Endothelial cell of umbilical vein (primary cell): ENCODE measurements around the gene DENND6A. TPM values are rescaled to one million over a fixed set of nuclear protein-coding genes. Genes with fewer than 3 reads are reported as not detected.

Experiments used
- BruUV-seq: library from RNA; stranded (reverse); fragments of 400-500 nt; replicated peaks from 2 replicates; lab custom pipeline; 2021; lab: Mats Ljungman, UMichigan
- CTCF ChIA-PET: fragments of 300-600, 350-600 bp; sonication (Branson Sonifier 250); formaldehyde crosslinking; loops from one replicate; lab custom pipeline; 2021; ENCODE audit warnings: antibody characterized with exemption, inconsistent platforms; lab: Charles Lee
- POLR2A ChIA-PET: fragments of 300-600, 350-600 bp; sonication (Branson Sonifier 250); formaldehyde crosslinking; loops from one replicate; lab custom pipeline; 2021; ENCODE audit warnings: antibody characterized with exemption, inconsistent platforms; lab: Charles Lee
- DNase-seq: peaks from one replicate; pipeline ENCODE4 v3.0.0-alpha.2; 2011; ENCODE audit warnings: low read depth, low spot score
- FAIRE-seq: peaks from 2 replicates; lab custom pipeline; 2011; peaks lifted over from hg19 to GRCh38; lab: Jason Lieb, UNC
- H2AFZ ChIP-seq: 2 replicates; pipeline ENCODE4 v1.6.0; 2012; ENCODE audit warnings: low read depth, low read length, control low read depth, inconsistent platforms
- H3K27ac ChIP-seq: 2 replicates; pipeline ENCODE4 v1.5.1; 2011; ENCODE audit warnings: low read depth, mild to moderate bottlenecking, control low read depth, low read length, moderate library complexity; ENCODE audit not compliant: insufficient read depth
- H3K27me3 ChIP-seq, 2 experiments: 2 replicates each; pipeline versions ENCODE4 v1.6.0 to v1.6.1; 2011; ENCODE audit warnings: low read length in 2 of 2, mixed read lengths in 1 of 2; ENCODE audit not compliant: control insufficient read depth in 2 of 2, insufficient read depth in 2 of 2
- H3K36me3 ChIP-seq, 2 experiments: 2 replicates in 1 of 2; 3 replicates in 1 of 2; pipeline ENCODE4 v1.5.1; 2011; ENCODE audit warnings: low read length in 2 of 2, mild to moderate bottlenecking in 1 of 2, moderate library complexity in 1 of 2; ENCODE audit not compliant: control insufficient read depth in 2 of 2, insufficient read depth in 2 of 2; ENCODE audit errors: extremely low read depth in 1 of 2
- H3K4me1 ChIP-seq: 3 replicates; pipeline ENCODE4 v1.5.1; 2011; ENCODE audit warnings: mild to moderate bottlenecking, low read length; ENCODE audit not compliant: control insufficient read depth, insufficient read depth; ENCODE audit errors: extremely low read depth
- H3K4me2 ChIP-seq: 2 replicates; pipeline ENCODE4 v1.6.1; 2011; ENCODE audit warnings: low read length, control low read depth, mixed read lengths; ENCODE audit not compliant: insufficient read depth
- H3K4me3 ChIP-seq, 3 experiments: fragments of 200-600 bp in 1 of 3; sonication (generic), shearing (Covaris generic) in 1 of 3; replicated peaks in 1 of 3; 2 replicates each; pipeline ENCODE4 v1.5.1; 2011 to 2016; ENCODE audit warnings: control low read depth in 3 of 3, low read length in 3 of 3, mild to moderate bottlenecking in 2 of 3, inconsistent platforms in 1 of 3, low read depth in 1 of 3, moderate library complexity in 1 of 3; ENCODE audit not compliant: insufficient read depth in 1 of 3
- H3K79me2 ChIP-seq: 2 replicates; pipeline ENCODE4 v1.6.0; 2012; ENCODE audit warnings: low read length, inconsistent platforms; ENCODE audit not compliant: control insufficient read depth, insufficient read depth
- H3K9ac ChIP-seq: replicated peaks from 2 replicates; pipeline ENCODE3; 2011; ENCODE audit warnings: low read length, control low read depth; ENCODE audit not compliant: insufficient read depth; ENCODE audit errors: extremely low read depth
- H3K9me1 ChIP-seq: replicated peaks from 3 replicates; pipeline ENCODE4 v1.6.0; 2011; ENCODE audit warnings: mild to moderate bottlenecking, low read length; ENCODE audit not compliant: control insufficient read depth, insufficient read depth; ENCODE audit errors: extremely low read depth
- H3K9me3 ChIP-seq: replicated peaks from 2 replicates; pipeline ENCODE4 v1.5.1; 2012; ENCODE audit warnings: low read length, inconsistent platforms; ENCODE audit not compliant: control insufficient read depth, insufficient read depth
- H4K20me1 ChIP-seq: replicated peaks from 2 replicates; pipeline ENCODE3; 2011; ENCODE audit warnings: mild to moderate bottlenecking, low read length; ENCODE audit not compliant: control insufficient read depth, insufficient read depth; ENCODE audit errors: extremely low read depth
- EZH2 ChIP-seq: IDR thresholded peaks from 2 replicates; pipeline ENCODE4 v1.6.1; 2012; ENCODE audit warnings: borderline replicate concordance, low read depth, mild to moderate bottlenecking, moderate library complexity, low read length, inconsistent platforms; ENCODE audit not compliant: severe bottlenecking
- GATA2 ChIP-seq: IDR thresholded peaks from 2 replicates; pipeline ENCODE4 v1.7.0; 2011; ENCODE audit warnings: low read depth, mild to moderate bottlenecking, moderate library complexity, mixed read lengths, low read length; ENCODE audit not compliant: insufficient read length, insufficient read depth
- MAX ChIP-seq: IDR thresholded peaks from 2 replicates; pipeline ENCODE4 v1.6.1; 2011; ENCODE audit not compliant: insufficient read depth, insufficient read length
- MYC ChIP-seq: IDR thresholded peaks from one replicate; pipeline ENCODE4 v1.6.1; 2011; ENCODE audit warnings: mild to moderate bottlenecking, low read depth, low read length
- POLR2A ChIP-seq: IDR thresholded peaks from 2 replicates; pipeline ENCODE4 v1.6.1; 2012; ENCODE audit warnings: low read depth, mild to moderate bottlenecking, control low read depth, low read length
- POLR2AphosphoS5 ChIP-seq: IDR thresholded peaks from 2 replicates; pipeline ENCODE4 v1.6.1; 2012; ENCODE audit warnings: low read depth, mild to moderate bottlenecking, control low read depth, low read length, moderate library complexity; ENCODE audit not compliant: insufficient read depth
- dilution Hi-C: fragments of 300-500 bp; cut with MboI; formaldehyde crosslinking; loops from one replicate; pipeline ENCODE4 v1.15.0; 2019; ENCODE audit warnings: low sequenced_read_pairs; ENCODE audit not compliant: extremely low pct_ligation_motif_present
- intact Hi-C: fragments of 100-400 bp; cut with micrococcal nuclease; formaldehyde crosslinking; loops from one replicate; pipeline ENCODE4 v1.10.0; 2022
- polyA plus RNA-seq, 4 experiments: library from polyadenylated mRNA; depleted of rRNA in 3 of 4; stranded (reverse) in 3 of 4; unstranded in 1 of 4; fragments of >200 nt; gene quantifications; 2 replicates each; pipeline versions ENCODE4 v1.2.1 to v1.2.3, GENCODE V29; 2011 to 2012; ENCODE audit warnings: missing spikeins in 1 of 4
- total RNA-seq: library from RNA; stranded (reverse); gene quantifications from 2 replicates; pipeline ENCODE4 v1.2.3, GENCODE V29; 2021
- TF ChIP-seq, protein P1 (sequence below), 2 donors: IDR thresholded peaks; 1 replicate in 1 of 2; 2 replicates in 1 of 2; pipeline ENCODE4 v1.5.1; 2011; ENCODE audit warnings: low read length in 2 of 2, mild to moderate bottlenecking in 2 of 2, moderate library complexity in 2 of 2, control low read depth in 1 of 2, inconsistent platforms in 1 of 2, low read depth in 1 of 2; ENCODE audit not compliant: insufficient read depth in 1 of 2; ENCODE audit errors: extremely low read depth in 1 of 2

The DENND6A gene
- total and polyA plus RNA-seq, 2 donors (not counting 3 experiments of a cell fraction or from before 2014, with no cell fraction given), result 12.7 to 25.0 TPM

DNA sequence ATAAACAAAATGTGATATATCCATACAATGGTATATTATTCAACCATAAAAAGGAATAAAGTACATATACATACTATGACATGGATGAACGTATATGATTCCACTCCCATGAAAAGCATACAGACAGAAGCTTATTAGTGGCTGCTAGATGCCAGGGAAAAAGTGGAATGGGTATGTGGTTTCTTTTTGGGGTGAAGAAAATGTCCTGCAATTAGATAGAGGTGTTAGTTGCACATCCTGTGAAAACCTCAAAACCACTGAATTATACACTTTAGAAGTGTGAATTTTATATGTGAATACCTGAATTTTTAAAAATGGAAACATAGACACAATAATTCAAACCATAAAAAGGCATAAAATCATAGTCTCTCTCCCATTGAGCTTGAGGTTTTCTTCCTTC, 11.2 kb downstream of the DENND6A start:
- Histone ChIP-seq H3K27ac (no peak overlapping the region), H3K79me2 (peaks cover 50% of the 10 kb centered on the region), H3K27me3 (no peaks in the 10 kb centered on the region), H3K9me1 (no peaks in the 10 kb centered on the region), H3K4me3 (no peak overlapping the region), H2AFZ (no peak overlapping the region), H3K9me3 (no peaks in the 10 kb centered on the region), H3K36me3 (peaks cover 0 to 2% of the 10 kb centered on the region in 2 experiments), H3K4me1 (peaks cover 6% of the 10 kb centered on the region), H3K4me2 (no peak overlapping the region), H4K20me1 (no peaks in the 10 kb centered on the region), H3K9ac (no peak overlapping the region)
- no TSS peak for BruUV-seq
- DNase-seq, result no peak
- TF ChIP-seq MYC, result no peak
- TF ChIP-seq EZH2, result no peak
- TF ChIP-seq POLR2AphosphoS5, result no peak
- no peak for TF ChIP-seq GATA2
- TF ChIP-seq POLR2A, result no peak
- no peak for TF ChIP-seq MAX
- TF ChIP-seq, protein P1, sequence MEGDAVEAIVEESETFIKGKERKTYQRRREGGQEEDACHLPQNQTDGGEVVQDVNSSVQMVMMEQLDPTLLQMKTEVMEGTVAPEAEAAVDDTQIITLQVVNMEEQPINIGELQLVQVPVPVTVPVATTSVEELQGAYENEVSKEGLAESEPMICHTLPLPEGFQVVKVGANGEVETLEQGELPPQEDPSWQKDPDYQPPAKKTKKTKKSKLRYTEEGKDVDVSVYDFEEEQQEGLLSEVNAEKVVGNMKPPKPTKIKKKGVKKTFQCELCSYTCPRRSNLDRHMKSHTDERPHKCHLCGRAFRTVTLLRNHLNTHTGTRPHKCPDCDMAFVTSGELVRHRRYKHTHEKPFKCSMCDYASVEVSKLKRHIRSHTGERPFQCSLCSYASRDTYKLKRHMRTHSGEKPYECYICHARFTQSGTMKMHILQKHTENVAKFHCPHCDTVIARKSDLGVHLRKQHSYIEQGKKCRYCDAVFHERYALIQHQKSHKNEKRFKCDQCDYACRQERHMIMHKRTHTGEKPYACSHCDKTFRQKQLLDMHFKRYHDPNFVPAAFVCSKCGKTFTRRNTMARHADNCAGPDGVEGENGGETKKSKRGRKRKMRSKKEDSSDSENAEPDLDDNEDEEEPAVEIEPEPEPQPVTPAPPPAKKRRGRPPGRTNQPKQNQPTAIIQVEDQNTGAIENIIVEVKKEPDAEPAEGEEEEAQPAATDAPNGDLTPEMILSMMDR (IDR thresholded peaks at IDR 0.05; ENCODE audit: extremely low read depth in 1 of 2, insufficient read depth in 1 of 2, low read depth in 1 of 2, low read length in 2 of 2), result no peak
- intact Hi-C loops (no loop called here), dilution Hi-C loops (no loop called here)
- ChIA-PET CTCF (interaction anchor here (1.5 to 1.6 kb wide), 2 partner anchors 16 to 171 kb away, joined by 4 to 7 read pairs; no protein-coding TSS in a partner anchor), POLR2A (no interaction called here)
- no peak for FAIRE-seq
